H1 (cell line): ENCODE results near the gene DPF3. TPM values are rescaled to one million over a fixed set of nuclear protein-coding genes. Genes with fewer than 3 reads are reported as not detected.

Experiments
- CTCF ChIA-PET: fragments of 300-600 bp; sonication (Branson Sonifier 250); formaldehyde crosslinking; loops from one replicate; lab custom pipeline; 2021; ENCODE audit not compliant: partially characterized antibody; lab: Charles Lee
- POLR2A ChIA-PET: fragments of 300-600 bp; sonication (Branson Sonifier 250); formaldehyde crosslinking; loops from one replicate; lab custom pipeline; 2021; ENCODE audit warnings: inconsistent platforms; ENCODE audit not compliant: partially characterized antibody; lab: Charles Lee
- DNase-seq, 2 experiments: peaks; one replicate each; pipeline versions ENCODE4 v3.0.0 to v3.0.0-alpha.2; 2010 to 2022; ENCODE audit warnings: low spot score in 2 of 2, low read depth in 1 of 2, mixed read lengths in 1 of 2
- FAIRE-seq: peaks from 2 replicates; lab custom pipeline; 2011; peaks lifted over from hg19 to GRCh38; lab: Jason Lieb, UNC
- H2AFZ ChIP-seq: 2 replicates; pipeline ENCODE4 v1.8.1; 2012; ENCODE audit warnings: low read length, inconsistent platforms
- H2AK5ac ChIP-seq: 2 replicates; pipeline ENCODE4 v1.6.1; 2013; ENCODE audit warnings: low read depth, low read length
- H2BK120ac ChIP-seq: replicated peaks from 2 replicates; pipeline ENCODE3; 2013; ENCODE audit warnings: low read depth, low read length, inconsistent platforms
- H2BK12ac ChIP-seq: 2 replicates; pipeline ENCODE4 v1.6.1; 2013; ENCODE audit warnings: low read depth, low read length
- H2BK15ac ChIP-seq: 2 replicates; pipeline ENCODE4 v1.6.1; 2013; ENCODE audit warnings: low read length
- H2BK20ac ChIP-seq: 2 replicates; pipeline ENCODE4 v1.6.1; 2013; ENCODE audit warnings: low read length
- H2BK5ac ChIP-seq: 2 replicates; pipeline ENCODE4 v1.6.1; 2013; ENCODE audit warnings: low read depth, low read length
- H3K14ac ChIP-seq: 2 replicates; pipeline ENCODE4 v1.6.1; 2013; ENCODE audit warnings: inconsistent platforms; ENCODE audit not compliant: insufficient read length
- H3K18ac ChIP-seq: 2 replicates; pipeline ENCODE4 v1.6.1; 2013; ENCODE audit warnings: low read length; ENCODE audit errors: extremely low read depth
- H3K23ac ChIP-seq: 2 replicates; pipeline ENCODE4 v1.6.1; 2013; ENCODE audit warnings: inconsistent platforms; ENCODE audit not compliant: insufficient read length
- H3K23me2 ChIP-seq: 2 replicates; pipeline ENCODE4 v1.6.1; 2013; ENCODE audit warnings: low read depth, low read length
- H3K27ac ChIP-seq: 2 replicates; pipeline ENCODE4 v1.6.1; 2011; ENCODE audit warnings: low read depth, low read length, inconsistent platforms
- H3K27me3 ChIP-seq, 4 experiments: replicated peaks in 1 of 4; 1 replicate in 1 of 4; 2 replicates in 3 of 4; pipeline versions ENCODE4 v1.6.1 to v1.8.1; 2011 to 2013; ENCODE audit warnings: low read length in 3 of 4, mild to moderate bottlenecking in 3 of 4, inconsistent platforms in 2 of 4, mixed read lengths in 2 of 4, moderate library complexity in 1 of 4; ENCODE audit not compliant: control insufficient read depth in 3 of 4, insufficient read depth in 3 of 4; ENCODE audit errors: extremely low read depth in 1 of 4
- H3K36me3 ChIP-seq, 4 experiments: 2 replicates each; pipeline versions ENCODE4 v1.6.1 to v1.8.1; 2011 to 2013; ENCODE audit warnings: mild to moderate bottlenecking in 4 of 4, low read length in 3 of 4, moderate library complexity in 2 of 4, control low read depth in 1 of 4, inconsistent platforms in 1 of 4; ENCODE audit not compliant: insufficient read depth in 4 of 4, control insufficient read depth in 2 of 4
- H3K4ac ChIP-seq: replicated peaks from 2 replicates; pipeline ENCODE3; 2013; ENCODE audit warnings: low read length, low read depth, mixed read lengths, inconsistent platforms; ENCODE audit not compliant: insufficient read length
- H3K4me1 ChIP-seq, 4 experiments: replicated peaks in 1 of 4; 1 replicate in 1 of 4; 2 replicates in 3 of 4; pipeline versions ENCODE4 v1.6.1 to v1.8.1; 2011 to 2013; ENCODE audit warnings: low read length in 3 of 4, inconsistent platforms in 2 of 4, mixed read lengths in 1 of 4; ENCODE audit not compliant: insufficient read depth in 4 of 4, control insufficient read depth in 3 of 4
- H3K4me2 ChIP-seq, 2 experiments: 2 replicates each; pipeline versions ENCODE4 v1.6.1 to v1.8.1; 2011 to 2013; ENCODE audit warnings: low read depth in 2 of 2, low read length in 2 of 2, control low read depth in 1 of 2, inconsistent platforms in 1 of 2, mild to moderate bottlenecking in 1 of 2; ENCODE audit not compliant: insufficient read depth in 1 of 2
- H3K4me3 ChIP-seq, 4 experiments: fragments of 200-600, 300-600 bp in 1 of 4; sonication (generic), shearing (Covaris generic), sonication (Bioruptor Twin) in 1 of 4; 2 replicates each; pipeline versions ENCODE4 v1.5.1 to v1.8.1; 2011 to 2016; ENCODE audit warnings: low read length in 4 of 4, low read depth in 3 of 4, control low read depth in 2 of 4, inconsistent platforms in 2 of 4, mild to moderate bottlenecking in 2 of 4, mixed read lengths in 1 of 4, moderate library complexity in 1 of 4; ENCODE audit not compliant: insufficient read depth in 2 of 4; ENCODE audit errors: extremely low read depth in 1 of 4
- H3K56ac ChIP-seq: replicated peaks from 2 replicates; pipeline ENCODE3; 2013; ENCODE audit warnings: low read depth, mild to moderate bottlenecking, mixed read lengths, low read length, inconsistent platforms; ENCODE audit not compliant: insufficient read length
- H3K79me1 ChIP-seq: 2 replicates; pipeline ENCODE4 v1.6.1; 2013; ENCODE audit warnings: low read depth, low read length, control low read depth
- H3K79me2 ChIP-seq, 2 experiments: 2 replicates each; pipeline versions ENCODE4 v1.6.1 to v1.8.1; 2012 to 2013; ENCODE audit warnings: low read length in 2 of 2, mild to moderate bottlenecking in 2 of 2, inconsistent platforms in 1 of 2; ENCODE audit not compliant: insufficient read depth in 2 of 2, control insufficient read depth in 1 of 2
- H3K9ac ChIP-seq, 4 experiments: replicated peaks in 1 of 4; 1 replicate in 1 of 4; 2 replicates in 3 of 4; pipeline versions ENCODE4 v1.6.1 to v1.8.1; 2011 to 2013; ENCODE audit warnings: low read depth in 3 of 4, low read length in 3 of 4, control low read depth in 2 of 4, mild to moderate bottlenecking in 2 of 4, moderate library complexity in 2 of 4, inconsistent platforms in 1 of 4; ENCODE audit errors: extremely low read depth in 1 of 4
- H3K9me3 ChIP-seq, 2 experiments: 2 replicates each; pipeline versions ENCODE4 v1.6.1 to v1.8.1; 2012 to 2013; ENCODE audit warnings: mild to moderate bottlenecking in 2 of 2, moderate library complexity in 2 of 2, control low read depth in 1 of 2, inconsistent platforms in 1 of 2, low read depth in 1 of 2, low read length in 1 of 2, mixed read lengths in 1 of 2; ENCODE audit not compliant: insufficient read depth in 2 of 2
- H4K20me1 ChIP-seq, 2 experiments: replicated peaks in 1 of 2; 2 replicates each; pipeline versions ENCODE3 to v1.8.1; 2011 to 2013; ENCODE audit warnings: inconsistent platforms in 2 of 2, low read length in 2 of 2, mild to moderate bottlenecking in 1 of 2; ENCODE audit not compliant: insufficient read depth in 2 of 2, control insufficient read depth in 1 of 2
- H4K5ac ChIP-seq: 2 replicates; pipeline ENCODE4 v1.6.1; 2013; ENCODE audit warnings: low read length, low read depth, mixed read lengths, inconsistent platforms; ENCODE audit not compliant: insufficient read length
- H4K8ac ChIP-seq: 2 replicates; pipeline ENCODE4 v1.8.0; 2013; ENCODE audit warnings: mild to moderate bottlenecking, moderate library complexity, low read length, inconsistent platforms; ENCODE audit not compliant: insufficient read depth; ENCODE audit errors: extremely low read depth
- H4K91ac ChIP-seq: replicated peaks from 2 replicates; pipeline ENCODE3; 2013; ENCODE audit warnings: low read length, mixed read lengths, inconsistent platforms; ENCODE audit not compliant: insufficient read length
- ATF2 ChIP-seq: IDR thresholded peaks from 2 replicates; pipeline ENCODE4 v1.6.1; 2012; ENCODE audit warnings: low read length, inconsistent platforms
- CTCF ChIP-seq, 3 experiments: IDR thresholded peaks; 1 replicate in 2 of 3; 2 replicates in 1 of 3; pipeline versions ENCODE4 v1.5.1 to v1.6.1; 2011; ENCODE audit warnings: low read length in 3 of 3, mild to moderate bottlenecking in 3 of 3, inconsistent platforms in 2 of 3, low read depth in 1 of 3, moderate library complexity in 1 of 3; ENCODE audit not compliant: insufficient read depth in 1 of 3; ENCODE audit errors: control extremely low read depth in 1 of 3
- E2F6 ChIP-seq: IDR thresholded peaks from 2 replicates; pipeline ENCODE4 v1.6.1; 2012; ENCODE audit warnings: inconsistent platforms
- JUND ChIP-seq: IDR thresholded peaks from 2 replicates; pipeline ENCODE4 v1.6.1; 2011; ENCODE audit warnings: mild to moderate bottlenecking, improper control_type of control experiment, low read length
- MAFK ChIP-seq: IDR thresholded peaks from 2 replicates; pipeline ENCODE4 v1.6.1; 2012; ENCODE audit warnings: low read depth, mild to moderate bottlenecking, improper control_type of control experiment, low read length
- NANOG ChIP-seq: IDR thresholded peaks from 2 replicates; pipeline ENCODE4 v1.6.1; 2011; ENCODE audit warnings: low read length, low read depth, mild to moderate bottlenecking, inconsistent platforms; ENCODE audit not compliant: insufficient read depth, poor library complexity, severe bottlenecking
- POLR2AphosphoS5 ChIP-seq: IDR thresholded peaks from 2 replicates; pipeline ENCODE4 v1.6.1; 2011; ENCODE audit warnings: low read depth, low read length
- SP1 ChIP-seq: IDR thresholded peaks from 2 replicates; pipeline ENCODE4 v1.6.1; 2011; ENCODE audit warnings: low read depth, low read length
- TAF7 ChIP-seq: optimal IDR thresholded peaks from 2 replicates; pipeline ENCODE3; 2011; ENCODE audit warnings: low read depth, mild to moderate bottlenecking, inconsistent platforms, low read length, moderate library complexity, borderline replicate concordance
- WGBS, 2 experiments: shearing (Covaris generic) in 1 of 2; methylation state at CpG; one replicate each; pipeline versions ENCODE4 v1.1.6 to v1.1.7; 2013 to 2015; ENCODE audit warnings: low lambda C conversion rate in 2 of 2, mixed read lengths in 2 of 2, inconsistent platforms in 1 of 2, low coverage in 1 of 2, missing lambda C conversion rate in 1 of 2; ENCODE audit not compliant: insufficient replicate concordance in 2 of 2, insufficient coverage in 1 of 2, insufficient read length in 1 of 2; ENCODE audit errors: extremely low coverage in 1 of 2, missing lambda C conversion rate in 1 of 2; 5-methylcytosine and 5-hydroxymethylcytosine counted together
- polyA plus RNA-seq, 7 experiments: library from polyadenylated mRNA; depleted of rRNA in 3 of 7; stranded (reverse) in 5 of 7; unstranded in 2 of 7; fragments of >200 nt in 5 of 7; fragments of 200-250 nt in 2 of 7; gene quantifications; 1 replicate in 5 of 7; 2 replicates in 1 of 7; 4 replicates in 1 of 7; pipeline versions ENCODE4 v1.2.1 to v1.2.3, GENCODE V29; 2011 to 2013; ENCODE audit warnings: missing spikeins in 2 of 7, mixed read lengths in 2 of 7
- total RNA-seq: library from RNA; stranded (reverse); fragmentation: NEBNext Ultra II Directional; extraction: Animal tissue kit (Norgen Biotek cat#: 25700); gene quantifications from 2 replicates; pipeline ENCODE4 v1.2.1, GENCODE V29; 2021

The DPF3 gene
- total and polyA plus RNA-seq, 2 of the 8 experiments (the other 6 are each of a cell fraction or from before 2014, with no cell fraction given) = 0.19 TPM; not detected in 1

GRCh38 chr14:72701237-72701565, 192.7 kb downstream of the DPF3 start:
- FAIRE-seq = no peak
- POLR2A ChIA-PET = interaction anchor here (1.1 kb wide), 1 partner anchor 32 kb away, joined by 4 read pairs; no protein-coding TSS in a partner anchor
- Histone ChIP-seq H3K4me3 (no peak overlapping the region), H3K4ac (no peak overlapping the region), H4K8ac (peak overlapping the region; percentile 29; the same call in 1 of the 2 replicates), H2BK12ac (peak overlapping the region; percentile 7; the same call in 1 of the 2 replicates), H3K36me3 (no peaks in the 10 kb centered on the region), H2AK5ac (no peak overlapping the region), H3K9ac (no peak overlapping the region), H3K27ac (no peak overlapping the region), H2BK5ac (no peak overlapping the region), H2BK15ac (no peak overlapping the region), H3K56ac (no peak overlapping the region), H4K5ac (no peak overlapping the region), H4K20me1 (no peaks in the 10 kb centered on the region), H4K91ac (no peak overlapping the region), H3K18ac (no peak overlapping the region), H2AFZ (no peak overlapping the region), H3K23me2 (no peaks in the 10 kb centered on the region), H3K4me1 (peaks cover 0 to 12% (median 6%) of the 10 kb centered on the region in 4 experiments; a peak in 6 of 7 replicates), H3K4me2 (no peak overlapping the region), H3K9me3 (peaks cover 3 to 4% of the 10 kb centered on the region in 2 experiments; a peak in 2 of 4 replicates), H3K79me2 (no peaks in the 10 kb centered on the region), H3K27me3 (no peaks in the 10 kb centered on the region), H3K23ac (no peak overlapping the region), H3K14ac (no peak overlapping the region), H2BK120ac (no peak overlapping the region), H3K79me1 (no peaks in the 10 kb centered on the region; the same call in 1 of the 2 replicates), H2BK20ac (no peak overlapping the region)
- no peak for DNase-seq
- CTCF ChIA-PET = interaction anchor here (1.2 to 1.3 kb wide), 2 partner anchors 29 to 203 kb away, joined by 3 read pairs; no protein-coding TSS in a partner anchor
- 87% methylated on average over 7 of the region's 7 CpGs; no CpG with 5 or more reads in 1 of the 2 experiments for WGBS, 2 experiments
- TF ChIP-seq SP1 (no peak), MAFK (no peak), ATF2 (no peak), POLR2AphosphoS5 (no peak), E2F6 (no peak), TAF7 (no peak), CTCF (IDR thresholded peaks at IDR 0.05; ENCODE audit: control extremely low read depth in 1 of 3, insufficient read depth in 1 of 3, low read depth in 1 of 3, low read length in 3 of 3) (no peak), NANOG (no peak), JUND (no peak)
